ENCODE results near the gene SIVA1.

The SIVA1 gene

DNA sequence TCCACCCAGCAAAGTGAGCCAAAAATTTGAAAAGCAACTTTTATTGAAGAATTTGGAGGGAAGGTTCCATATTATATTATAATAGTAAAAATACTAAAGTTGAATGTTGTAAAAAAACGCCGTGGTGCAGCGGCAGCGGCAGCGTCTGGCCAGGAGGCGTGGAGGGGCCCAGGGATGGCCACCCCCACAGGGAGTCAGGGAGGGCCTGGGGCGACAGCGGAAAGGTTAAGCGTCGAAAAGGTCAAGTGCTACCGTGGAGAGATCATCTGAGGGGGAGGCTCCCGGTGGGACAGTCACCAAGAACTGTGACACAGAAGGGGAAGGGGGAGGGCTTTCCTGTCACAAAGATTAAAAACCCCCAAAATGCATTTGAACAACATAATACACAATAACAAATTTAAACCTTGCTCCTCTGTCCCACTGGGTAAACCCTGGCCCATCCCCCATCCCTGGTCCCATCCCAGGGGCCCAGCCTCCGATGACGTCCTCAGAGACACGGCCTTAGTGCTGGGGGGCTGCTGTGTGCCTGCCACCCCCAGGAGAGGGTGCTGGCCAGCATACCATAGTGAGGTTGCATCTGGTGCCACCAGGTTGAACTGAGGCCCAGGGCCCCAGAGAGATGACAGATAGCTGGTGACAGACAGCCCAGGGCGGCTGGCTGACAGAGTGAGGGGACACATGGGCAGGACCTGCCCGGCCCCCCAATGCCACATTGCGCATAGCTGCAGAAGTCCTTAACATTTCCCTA lies 16.6 kb downstream of the SIVA1 start:
- H3K4me3 ChIP-seq (ENCODE audit: low read depth in 1 of 2, low read length in 2 of 2) = no peak overlapping the region
- ATAC-seq (ENCODE audit: insufficient read depth, low read depth) = no peak
- no peaks in the 10 kb centered on the region for H3K27me3 ChIP-seq (ENCODE audit: insufficient read depth, low read length, poor library complexity)
- no peaks in the 10 kb centered on the region for H3K79me2 ChIP-seq (ENCODE audit: insufficient read depth, low read length)
- H3K9ac ChIP-seq (ENCODE audit: low read depth, low read length) = no peak overlapping the region
- TF ChIP-seq, protein P1, sequence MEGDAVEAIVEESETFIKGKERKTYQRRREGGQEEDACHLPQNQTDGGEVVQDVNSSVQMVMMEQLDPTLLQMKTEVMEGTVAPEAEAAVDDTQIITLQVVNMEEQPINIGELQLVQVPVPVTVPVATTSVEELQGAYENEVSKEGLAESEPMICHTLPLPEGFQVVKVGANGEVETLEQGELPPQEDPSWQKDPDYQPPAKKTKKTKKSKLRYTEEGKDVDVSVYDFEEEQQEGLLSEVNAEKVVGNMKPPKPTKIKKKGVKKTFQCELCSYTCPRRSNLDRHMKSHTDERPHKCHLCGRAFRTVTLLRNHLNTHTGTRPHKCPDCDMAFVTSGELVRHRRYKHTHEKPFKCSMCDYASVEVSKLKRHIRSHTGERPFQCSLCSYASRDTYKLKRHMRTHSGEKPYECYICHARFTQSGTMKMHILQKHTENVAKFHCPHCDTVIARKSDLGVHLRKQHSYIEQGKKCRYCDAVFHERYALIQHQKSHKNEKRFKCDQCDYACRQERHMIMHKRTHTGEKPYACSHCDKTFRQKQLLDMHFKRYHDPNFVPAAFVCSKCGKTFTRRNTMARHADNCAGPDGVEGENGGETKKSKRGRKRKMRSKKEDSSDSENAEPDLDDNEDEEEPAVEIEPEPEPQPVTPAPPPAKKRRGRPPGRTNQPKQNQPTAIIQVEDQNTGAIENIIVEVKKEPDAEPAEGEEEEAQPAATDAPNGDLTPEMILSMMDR (IDR thresholded peaks at IDR 0.05; ENCODE audit: borderline replicate concordance, extremely low read depth, low read length, poor library complexity, severe bottlenecking) = no peak
- no peak for TF ChIP-seq EZH2 (IDR thresholded peaks at IDR 0.05; ENCODE audit: borderline replicate concordance, low read depth, low read length, severe bottlenecking)
- no peak for DNase-seq
- no peak overlapping the region for H2AFZ ChIP-seq (ENCODE audit: low read depth, low read length)
- no peak overlapping the region for H3K27ac ChIP-seq (ENCODE audit: low read length)
- H3K9me3 ChIP-seq (ENCODE audit: insufficient read depth, low read length, severe bottlenecking) = no peaks in the 10 kb centered on the region
- H4K20me1 ChIP-seq (ENCODE audit: insufficient read depth, low read length) = peaks cover 51% of the 10 kb centered on the region
- peaks cover 66% of the 10 kb centered on the region for H3K36me3 ChIP-seq (ENCODE audit: insufficient read depth, low read length)
- no peak overlapping the region for H3K4me2 ChIP-seq (ENCODE audit: insufficient read depth, low read length)
- peaks cover 8% of the 10 kb centered on the region for H3K4me1 ChIP-seq (ENCODE audit: insufficient read depth, low read length)

DNA sequence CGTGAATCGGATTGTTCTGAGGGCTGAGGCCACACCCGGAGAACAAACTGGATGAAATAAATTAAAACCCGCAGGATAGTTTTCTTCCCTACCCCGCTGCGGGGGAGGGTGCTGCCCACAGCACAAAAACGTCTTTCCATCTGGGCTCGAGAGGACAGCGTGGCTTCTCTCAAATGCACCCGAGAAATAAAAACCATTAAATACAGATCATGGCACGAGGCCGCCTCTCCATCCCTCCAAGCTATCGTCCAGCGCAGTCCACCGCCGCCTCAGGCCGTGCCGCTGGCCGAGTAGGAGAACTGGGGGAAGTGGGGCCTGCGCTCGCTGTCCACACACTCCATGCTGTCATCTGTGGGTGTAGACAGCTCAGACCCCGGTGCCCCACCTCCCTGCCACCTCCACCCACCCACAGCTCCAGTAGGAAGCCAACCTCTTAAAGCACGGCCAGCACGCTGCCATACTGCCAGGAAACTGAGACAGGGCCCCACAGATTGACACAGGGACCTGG lies 17.2 kb downstream of the SIVA1 start:
- peaks cover 72% of the 10 kb centered on the region for H3K36me3 ChIP-seq (ENCODE audit: insufficient read depth, low read length)
- no peaks in the 10 kb centered on the region for H3K79me2 ChIP-seq (ENCODE audit: insufficient read depth, low read length)
- no peak for DNase-seq
- H3K4me2 ChIP-seq (ENCODE audit: insufficient read depth, low read length) = no peak overlapping the region
- no peak overlapping the region for H3K9ac ChIP-seq (ENCODE audit: low read depth, low read length)
- H3K27me3 ChIP-seq (ENCODE audit: insufficient read depth, low read length, poor library complexity) = no peaks in the 10 kb centered on the region
- H4K20me1 ChIP-seq (ENCODE audit: insufficient read depth, low read length) = peaks cover 53% of the 10 kb centered on the region
- H3K4me3 ChIP-seq (ENCODE audit: low read depth in 1 of 2, low read length in 2 of 2) = no peak overlapping the region
- TF ChIP-seq, protein P1 (IDR thresholded peaks at IDR 0.05; ENCODE audit: borderline replicate concordance, extremely low read depth, low read length, poor library complexity, severe bottlenecking) = no peak
- TF ChIP-seq EZH2 (IDR thresholded peaks at IDR 0.05; ENCODE audit: borderline replicate concordance, low read depth, low read length, severe bottlenecking) = no peak
- no peak for ATAC-seq (ENCODE audit: insufficient read depth, low read depth)
- H2AFZ ChIP-seq (ENCODE audit: low read depth, low read length) = no peak overlapping the region
- H3K9me3 ChIP-seq (ENCODE audit: insufficient read depth, low read length, severe bottlenecking) = no peaks in the 10 kb centered on the region
- no peak overlapping the region for H3K27ac ChIP-seq (ENCODE audit: low read length)
- peaks cover 8% of the 10 kb centered on the region for H3K4me1 ChIP-seq (ENCODE audit: insufficient read depth, low read length)

DNA sequence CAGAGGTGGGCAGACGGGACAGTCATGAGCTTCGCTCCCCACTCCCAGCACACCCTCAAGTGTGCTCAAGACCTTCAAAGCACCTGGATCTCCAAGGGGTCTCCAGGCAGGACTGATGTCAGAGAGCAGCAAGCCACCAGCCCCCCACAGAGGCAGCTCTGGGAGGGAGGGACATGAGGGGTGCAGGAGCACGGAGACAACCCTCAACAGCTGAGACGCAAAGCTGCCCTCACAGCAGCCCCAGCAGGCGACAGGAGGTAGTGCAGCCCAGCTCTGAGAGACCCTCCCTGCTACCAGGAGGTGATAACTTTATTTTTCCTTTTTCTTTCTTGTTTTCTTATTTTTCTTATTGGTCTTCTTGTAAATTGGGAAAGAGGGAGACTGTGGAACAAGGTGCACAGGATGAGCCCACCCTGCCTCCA lies 17.9 kb downstream of the SIVA1 start:
- DNase-seq = peak; percentile 50
- peaks cover 60% of the 10 kb centered on the region for H4K20me1 ChIP-seq (ENCODE audit: insufficient read depth, low read length)
- H3K36me3 ChIP-seq (ENCODE audit: insufficient read depth, low read length) = peaks cover 79% of the 10 kb centered on the region

More for the DNA sequence above, 17.9 kb downstream of the SIVA1 start:
- Histone ChIP-seq H3K9ac (ENCODE audit: low read depth, low read length) (no peak overlapping the region), H3K9me3 (ENCODE audit: insufficient read depth, low read length, severe bottlenecking) (no peaks in the 10 kb centered on the region), H2AFZ (ENCODE audit: low read depth, low read length) (no peak overlapping the region), H3K4me2 (ENCODE audit: insufficient read depth, low read length) (no peak overlapping the region), H3K79me2 (ENCODE audit: insufficient read depth, low read length) (no peaks in the 10 kb centered on the region; the same call in 1 of the 2 replicates), H3K4me1 (ENCODE audit: insufficient read depth, low read length) (peaks cover 8% of the 10 kb centered on the region), H3K27me3 (ENCODE audit: insufficient read depth, low read length, poor library complexity) (no peaks in the 10 kb centered on the region), H3K27ac (ENCODE audit: low read length) (no peak overlapping the region), H3K4me3 (ENCODE audit: low read depth in 1 of 2, low read length in 2 of 2) (no peak overlapping the region)
- ATAC-seq (ENCODE audit: insufficient read depth, low read depth) = peak; percentile 46; the same call in 1 of the 3 replicates
- TF ChIP-seq, protein P1 (IDR thresholded peaks at IDR 0.05; ENCODE audit: borderline replicate concordance, extremely low read depth, low read length, poor library complexity, severe bottlenecking) = peak; percentile 81
- TF ChIP-seq EZH2 (IDR thresholded peaks at IDR 0.05; ENCODE audit: borderline replicate concordance, low read depth, low read length, severe bottlenecking) = no peak

All from DND-41 (cell line).